ENCODE measurements around the gene SLC49A3.

GRCh38 chr4:706834-707598 is 18.1 kb upstream of the SLC49A3 start:
- TF ChIP-seq PRDM4 (CRISPR knock-in tag; IDR thresholded peaks at IDR 0.05; ENCODE audit: borderline replicate concordance), result no peak
- TF ChIP-seq FOXA3 (CRISPR knock-in tag; IDR thresholded peaks at IDR 0.05), result no peak
- TF ChIP-seq REXO4 (CRISPR knock-in tag; IDR thresholded peaks at IDR 0.05; ENCODE audit: borderline replicate concordance), result no peak
- no peak for TF ChIP-seq ZNF33B (CRISPR knock-in tag; IDR thresholded peaks at IDR 0.05)
- TF ChIP-seq ZNF292 (CRISPR knock-in tag; IDR thresholded peaks at IDR 0.05; ENCODE audit: borderline replicate concordance, low read depth), result no peak
- no peak for TF ChIP-seq ZKSCAN8 (CRISPR knock-in tag; IDR thresholded peaks at IDR 0.05; ENCODE audit: borderline replicate concordance)
- no peak for TF ChIP-seq ZNF362 (CRISPR knock-in tag; IDR thresholded peaks at IDR 0.05; ENCODE audit: borderline replicate concordance)
- no peak for TF ChIP-seq DZIP1 (CRISPR knock-in tag; IDR thresholded peaks at IDR 0.05)
- TF ChIP-seq ADNP (CRISPR knock-in tag; IDR thresholded peaks at IDR 0.05), result no peak
- TF ChIP-seq CTCF (CRISPR knock-in tag; IDR thresholded peaks at IDR 0.05), result no peak
- no peak for TF ChIP-seq RAD21 (CRISPR knock-in tag; IDR thresholded peaks at IDR 0.05)
- TF ChIP-seq TSC22D2 (CRISPR knock-in tag; IDR thresholded peaks at IDR 0.05; ENCODE audit: borderline replicate concordance), result no peak
